ENCODE data around the gene TEX51.

DNA sequence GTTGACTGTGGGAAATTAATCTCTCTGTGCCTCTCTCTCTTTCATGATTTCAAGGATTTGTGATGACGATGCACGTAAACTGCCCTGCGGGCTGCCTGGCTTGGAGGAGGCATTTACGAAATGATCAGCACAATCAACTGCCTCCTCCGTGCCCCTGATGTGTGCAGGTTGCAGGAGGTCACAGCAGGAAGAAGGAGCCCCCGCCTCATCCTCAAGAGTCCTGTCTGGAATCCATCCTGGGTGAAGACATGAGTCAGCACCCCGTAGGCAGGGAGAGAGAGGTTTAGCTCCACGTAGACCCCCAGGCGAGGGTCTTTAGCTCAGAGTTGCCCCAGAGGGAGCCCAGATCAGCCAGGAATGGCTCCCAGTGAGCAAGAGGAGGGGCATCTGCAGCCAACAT lies 17.1 kb upstream of the TEX51 start:
- TF ChIP-seq GATA3 (IDR thresholded peaks at IDR 0.05; ENCODE audit: low read depth, low read length) (no peak), GATA2 (IDR thresholded peaks at IDR 0.05; ENCODE audit: low read depth, low read length) (no peak)
